CD4-positive, alpha-beta T cell treated with Interferon gamma for 1 hour (primary cell): Measurements from ENCODE around the gene SERTAD3.
"Not testable (repeated sequence)": the region's sequence is repeated elsewhere in the genome, so short reads cannot be mapped to it uniquely, and the experiment has no call there.

Experiments used
- DNase-seq: peaks from one replicate; pipeline ENCODE4 v3.0.0-alpha.2; 2020

The SERTAD3 gene

DNA sequence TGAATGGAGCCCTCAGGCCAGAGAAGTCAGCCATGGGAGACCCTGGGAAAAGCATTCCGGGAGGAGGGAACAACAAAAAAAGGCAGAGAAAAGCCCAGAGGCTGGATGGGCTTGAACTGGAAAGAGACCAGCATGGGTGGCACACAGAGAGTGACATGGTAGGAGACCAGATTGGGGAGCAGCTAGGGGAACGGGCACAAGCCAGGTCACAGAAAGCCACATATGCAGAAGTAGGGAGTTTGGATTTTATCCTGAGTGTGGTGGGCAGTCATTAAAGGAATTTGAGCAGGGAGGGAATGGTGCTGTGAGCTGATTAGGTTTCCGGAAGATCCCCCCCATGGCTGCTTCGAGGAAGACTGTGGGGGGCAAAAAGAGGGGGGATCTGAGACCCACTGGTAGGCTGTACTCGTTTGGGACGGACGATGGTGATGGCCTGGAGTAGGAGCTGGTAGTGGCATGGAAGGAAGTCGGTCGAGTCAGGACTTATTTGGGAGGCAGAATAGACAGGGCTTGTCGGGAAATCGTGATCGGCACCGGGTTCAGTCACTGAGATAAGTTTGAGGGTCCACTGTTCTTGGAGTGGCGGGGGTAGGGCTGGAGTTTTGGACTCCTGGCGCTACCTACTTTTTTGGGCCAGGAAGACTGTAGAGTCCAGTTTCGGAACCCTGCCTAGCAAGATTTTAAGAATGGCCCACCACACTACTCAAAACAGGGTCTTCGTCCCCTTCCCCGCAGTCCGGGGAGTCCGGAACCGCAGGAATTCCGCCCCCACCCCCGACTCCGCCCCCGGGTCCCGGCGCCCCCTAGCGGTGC is 19.3 kb downstream of the SERTAD3 start:
- no peak for DNase-seq

DNA sequence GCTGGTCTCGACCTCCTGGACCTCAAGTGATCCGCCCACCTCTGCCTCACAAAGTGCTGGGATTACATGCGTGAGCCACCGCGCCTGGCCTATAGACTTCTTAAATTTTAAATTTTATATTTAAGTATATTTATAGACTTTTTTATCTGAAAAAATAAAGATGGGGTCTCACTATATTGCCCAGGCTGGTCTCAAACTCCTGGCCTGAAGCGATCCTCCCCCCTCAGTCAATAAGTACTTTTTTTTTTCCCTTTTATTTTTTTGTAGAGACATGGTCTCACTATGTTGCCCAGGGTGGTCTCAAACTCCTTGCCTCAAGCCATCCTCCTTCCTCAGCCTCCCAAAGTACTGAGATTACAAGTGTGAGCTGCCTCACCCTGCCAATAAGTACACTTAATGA is 20.2 kb downstream of the SERTAD3 start:
- no peak for DNase-seq

DNA sequence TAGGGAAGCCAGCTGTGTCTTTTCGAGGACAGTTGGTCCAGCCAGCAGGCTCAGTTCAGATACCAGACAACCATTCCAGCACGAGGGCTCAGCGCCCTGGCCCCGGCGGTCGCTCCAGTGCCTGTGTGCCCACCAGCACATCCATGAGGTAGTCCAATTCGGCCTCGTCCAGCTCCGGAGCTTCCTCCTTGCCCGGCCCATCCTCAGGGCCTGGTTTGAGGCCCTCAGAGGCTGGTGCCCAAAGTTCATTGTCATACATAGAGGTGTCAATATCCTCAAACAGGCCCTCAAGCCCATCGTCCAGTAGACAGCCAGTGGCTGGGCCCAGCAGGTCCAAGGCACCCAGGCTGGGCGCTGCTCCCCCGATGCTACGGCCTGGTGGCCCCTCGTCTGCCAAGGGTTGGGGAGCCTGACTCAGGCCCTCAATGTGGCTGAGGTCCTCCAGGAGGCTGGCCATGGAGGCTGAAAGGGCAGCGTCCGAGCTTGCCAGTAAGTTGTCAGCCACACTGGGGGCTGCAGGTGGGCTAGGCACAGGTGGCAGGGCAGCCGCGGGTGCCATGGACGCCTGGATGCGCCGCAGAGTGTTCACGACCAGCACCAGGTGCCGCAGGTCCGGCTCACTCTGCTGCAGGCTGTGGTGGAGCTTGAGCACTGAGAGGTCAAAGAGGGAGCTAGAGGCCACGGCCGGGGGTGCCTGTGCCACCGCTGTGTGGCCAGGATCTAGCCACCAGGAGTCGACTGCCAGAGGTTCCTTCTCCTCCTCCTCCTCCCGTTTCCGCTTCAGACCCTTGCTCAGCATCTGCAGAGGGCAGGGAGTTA is 21.2 kb downstream of the SERTAD3 start:
- DNase-seq, result no peak

DNA sequence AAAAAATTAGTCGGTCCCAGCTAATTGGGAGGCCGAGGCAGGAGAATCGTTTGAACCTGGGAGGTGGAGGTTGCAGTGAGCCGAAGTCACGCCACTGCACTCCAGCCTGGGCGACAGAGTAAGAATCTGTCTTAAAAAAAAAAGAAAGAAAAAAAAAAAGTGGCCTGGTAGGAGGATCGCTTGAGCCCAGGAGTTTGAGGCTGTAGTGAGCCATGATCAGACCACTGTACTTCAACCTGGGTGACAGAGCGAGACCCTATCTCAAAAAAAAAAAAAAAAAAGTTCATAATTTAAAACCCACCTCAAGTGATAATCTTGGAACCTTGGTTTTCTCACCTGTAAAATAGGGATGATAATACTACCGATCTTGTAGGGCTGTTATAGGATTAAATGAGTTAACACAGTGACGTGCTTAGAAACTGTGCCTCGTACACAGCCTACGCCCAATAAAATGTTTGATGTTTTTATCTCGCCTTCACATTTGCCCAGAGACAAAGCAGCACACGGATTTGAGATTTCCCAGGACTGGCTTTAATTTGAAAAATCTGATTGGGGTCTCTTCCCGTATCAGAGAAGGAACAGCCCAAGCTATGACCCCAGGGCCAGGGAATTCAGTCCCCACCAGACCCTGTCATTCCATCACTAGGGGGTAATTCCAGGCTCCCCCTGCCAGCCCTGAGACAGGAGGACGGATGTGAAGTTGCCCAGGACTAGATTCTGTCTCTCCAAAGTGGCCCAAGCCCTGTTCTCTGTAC is 22.0 kb downstream of the SERTAD3 start:
- DNase-seq, result no peak

DNA sequence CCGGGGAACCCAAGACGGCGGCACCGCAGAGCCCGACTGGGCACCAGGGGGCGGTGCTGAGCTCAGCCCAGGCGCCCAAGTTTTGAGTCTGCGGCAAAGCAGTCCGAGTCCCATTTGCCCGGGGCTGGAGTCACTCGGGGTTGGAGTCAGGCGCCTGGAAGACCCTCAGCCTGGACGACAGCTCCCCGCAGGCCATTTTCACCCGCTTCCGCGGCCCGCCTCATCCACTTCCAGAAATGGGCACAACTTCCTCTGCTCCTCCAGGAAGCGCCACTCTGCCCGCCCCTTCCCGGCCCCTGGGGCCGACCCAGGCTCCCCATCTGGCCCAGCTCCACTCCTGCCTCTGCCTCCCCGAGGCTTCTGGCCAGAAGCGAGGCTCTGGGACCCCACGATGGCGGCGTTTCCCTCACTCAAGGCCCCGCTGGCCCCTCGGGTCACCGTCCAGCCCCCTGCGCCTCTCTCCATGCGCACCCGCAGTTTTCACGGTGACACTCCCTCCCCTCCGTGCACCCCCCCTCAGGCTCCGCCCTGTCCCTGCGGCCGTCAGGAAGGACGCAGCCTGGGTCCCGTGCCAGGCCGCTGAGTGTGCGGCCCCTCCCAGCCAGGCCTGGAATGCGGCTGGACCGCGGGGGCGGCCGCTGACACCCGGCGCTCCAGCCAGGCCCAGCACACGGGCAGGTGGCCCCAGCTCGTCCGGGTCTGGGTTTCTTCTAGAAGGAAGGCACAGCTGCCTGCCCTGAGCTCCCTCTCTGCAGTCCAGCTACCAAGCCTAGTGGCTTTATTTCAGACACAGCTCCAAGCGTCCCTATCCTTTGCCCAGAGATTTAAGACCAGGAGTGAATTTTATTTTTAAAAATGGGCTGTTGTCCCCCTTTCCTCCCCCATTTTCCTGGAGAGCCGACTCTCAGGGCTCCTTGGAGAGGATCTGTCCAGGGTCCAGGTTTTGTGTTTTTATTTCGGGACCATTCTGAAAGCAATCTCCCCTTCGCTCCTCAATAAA is 23.1 kb downstream of the SERTAD3 start:
- peak; percentile 67 for DNase-seq

DNA sequence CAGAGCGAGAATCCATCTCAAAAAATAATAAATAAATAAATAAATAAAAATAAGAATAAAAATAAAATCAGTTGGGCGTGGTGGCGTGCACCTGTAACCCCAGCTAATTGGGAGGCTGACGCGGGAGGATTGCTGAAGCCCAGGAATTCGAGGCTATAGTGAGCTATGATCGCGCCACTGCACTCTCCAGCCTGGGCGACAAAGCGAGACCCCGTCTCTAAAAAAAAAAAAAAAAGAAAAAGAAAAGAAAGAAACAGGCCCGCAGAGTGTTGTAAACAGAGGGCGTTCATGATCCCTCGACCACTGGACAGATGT is 23.7 kb downstream of the SERTAD3 start:
- DNase-seq, result no peak

DNA sequence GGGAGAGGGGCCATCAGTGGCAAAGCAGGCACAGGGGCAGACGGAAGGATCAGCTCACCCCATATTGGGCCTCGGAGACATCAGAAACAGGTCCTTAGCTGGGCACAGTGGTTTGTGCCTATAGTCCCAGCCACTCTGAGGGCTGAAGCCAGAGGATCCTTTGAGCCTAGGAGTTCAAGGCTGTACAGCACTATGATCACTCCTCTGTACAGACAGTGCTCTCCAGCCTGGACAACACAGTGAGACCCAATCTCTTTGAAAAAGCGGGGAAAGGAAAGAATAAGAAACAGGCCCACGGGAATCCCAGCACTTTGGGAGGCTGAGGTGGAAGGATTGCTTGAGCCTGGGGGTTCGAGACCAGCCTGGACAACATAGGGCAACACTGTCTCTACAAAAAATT is 24.4 kb downstream of the SERTAD3 start:
- no peak for DNase-seq

DNA sequence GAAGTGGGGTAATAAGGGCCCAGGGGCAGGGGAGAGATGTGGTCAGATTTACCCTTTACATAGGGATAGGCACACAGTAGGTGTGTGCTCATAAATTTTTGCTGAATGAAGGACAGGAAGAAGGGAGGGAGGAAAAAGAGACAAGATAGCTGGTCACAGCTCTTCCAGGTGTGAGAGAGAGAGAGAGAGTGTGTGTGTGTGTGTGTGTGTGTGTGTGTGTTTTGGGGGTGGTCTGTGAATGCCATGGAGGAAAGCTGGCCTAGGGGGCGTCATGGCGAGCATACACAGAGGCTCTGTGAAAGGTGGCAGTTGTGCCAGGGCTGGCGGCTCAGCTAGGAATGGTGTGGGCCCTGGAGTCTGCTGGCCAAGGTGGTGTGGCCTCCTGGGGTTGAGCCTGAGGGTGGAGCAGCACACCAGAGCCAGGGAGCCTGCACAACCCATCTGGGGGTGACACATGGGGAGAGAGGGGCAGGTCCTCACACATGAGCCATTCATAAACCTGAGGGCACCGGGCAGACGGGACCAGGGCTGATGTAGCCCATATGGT is 25.0 kb downstream of the SERTAD3 start:
- no peak for DNase-seq

DNA sequence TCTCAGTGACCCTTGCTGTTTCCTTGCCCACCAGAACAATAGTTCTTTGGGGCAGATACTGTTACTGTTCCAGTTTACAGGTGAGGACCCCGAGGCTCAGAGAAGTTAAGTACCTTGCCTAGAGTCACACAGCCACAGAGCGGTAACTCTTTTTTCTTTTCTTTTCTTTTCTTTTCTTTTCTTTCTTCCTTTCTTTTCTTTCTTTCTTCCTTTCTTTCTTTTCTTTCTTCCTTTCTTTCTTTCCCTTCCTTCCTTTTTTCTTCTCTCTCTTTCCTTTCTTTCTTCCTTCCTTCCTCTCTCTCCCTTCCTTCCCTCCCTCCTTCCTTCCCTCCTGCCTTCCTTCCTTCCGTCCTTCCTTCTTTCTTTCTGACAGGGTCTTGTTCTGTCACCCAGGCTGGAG is 26.1 kb downstream of the SERTAD3 start:
- DNase-seq, result no peak

DNA sequence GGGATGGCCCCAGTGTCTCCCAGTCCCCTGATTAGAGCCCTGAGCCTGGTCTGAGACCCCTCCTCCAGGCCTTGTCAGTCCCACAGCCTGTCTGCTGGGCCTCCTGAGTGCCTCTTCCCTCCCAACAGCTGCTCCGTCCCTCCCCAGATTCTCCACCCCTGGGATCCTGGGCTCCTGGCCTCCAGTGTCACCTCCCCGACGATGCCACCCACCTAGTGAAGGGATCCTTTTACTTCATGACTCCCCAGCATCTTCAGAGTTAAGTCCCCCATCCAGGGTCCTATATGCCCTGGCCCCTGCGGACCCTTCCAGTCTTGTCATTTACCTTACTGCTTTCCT is 26.5 kb downstream of the SERTAD3 start:
- DNase-seq, result no peak

DNA sequence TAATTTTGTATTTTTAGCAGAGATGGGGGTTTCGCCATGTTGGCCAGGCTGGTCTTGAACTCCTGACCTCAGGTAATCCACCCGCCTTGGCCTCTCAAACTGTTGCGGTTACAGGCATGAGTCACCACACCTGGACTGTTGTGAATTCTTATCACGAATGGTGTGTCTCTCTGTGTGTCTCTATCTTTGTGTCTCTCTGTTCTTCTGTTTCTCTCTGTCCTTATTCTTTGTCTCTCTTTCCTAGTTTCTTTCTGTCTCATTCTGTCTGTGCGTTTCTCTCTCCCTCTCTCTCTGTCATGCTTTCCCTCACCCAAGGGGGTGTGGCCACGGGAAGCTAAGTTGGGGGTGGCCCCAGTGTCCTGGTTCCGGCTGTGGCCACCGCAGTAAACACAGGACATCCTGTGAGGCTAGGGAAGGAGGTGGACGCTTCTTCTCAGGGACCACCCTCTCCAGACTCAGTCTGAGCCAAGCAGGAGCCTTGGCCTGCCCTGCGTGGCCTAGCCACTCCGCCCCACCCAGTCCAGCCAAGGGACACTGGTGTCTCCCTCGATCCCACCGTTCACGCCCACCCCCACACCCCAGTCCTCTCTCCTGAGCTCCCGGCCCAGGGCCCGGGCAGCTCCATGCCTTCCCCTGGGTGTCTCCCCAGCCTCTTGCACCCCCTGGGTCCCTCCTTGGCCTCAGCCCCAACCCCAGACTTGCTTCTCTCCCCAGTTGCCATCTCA is 27.1 kb downstream of the SERTAD3 start:
- DNase-seq, result no peak

DNA sequence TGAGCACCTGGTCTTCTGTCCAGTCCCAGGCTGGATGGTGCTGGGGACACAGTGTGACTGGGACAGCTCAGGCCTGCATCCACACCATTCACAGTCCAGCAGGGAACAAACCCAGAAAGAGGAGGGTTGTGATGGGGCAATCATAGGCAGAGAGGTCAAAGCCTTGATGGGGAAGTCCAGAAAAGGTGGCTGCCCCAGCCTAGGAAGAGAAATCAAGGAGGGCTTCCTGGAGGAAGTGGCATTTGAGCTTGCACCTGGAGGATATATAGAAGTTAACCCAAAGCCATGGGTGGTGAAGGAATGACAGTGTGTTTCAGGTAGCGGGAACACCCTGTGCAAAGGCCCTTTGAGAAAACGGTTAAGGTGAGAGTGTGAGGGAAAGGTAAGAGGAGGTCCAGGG is 28.4 kb downstream of the SERTAD3 start:
- DNase-seq, result no peak

DNA sequence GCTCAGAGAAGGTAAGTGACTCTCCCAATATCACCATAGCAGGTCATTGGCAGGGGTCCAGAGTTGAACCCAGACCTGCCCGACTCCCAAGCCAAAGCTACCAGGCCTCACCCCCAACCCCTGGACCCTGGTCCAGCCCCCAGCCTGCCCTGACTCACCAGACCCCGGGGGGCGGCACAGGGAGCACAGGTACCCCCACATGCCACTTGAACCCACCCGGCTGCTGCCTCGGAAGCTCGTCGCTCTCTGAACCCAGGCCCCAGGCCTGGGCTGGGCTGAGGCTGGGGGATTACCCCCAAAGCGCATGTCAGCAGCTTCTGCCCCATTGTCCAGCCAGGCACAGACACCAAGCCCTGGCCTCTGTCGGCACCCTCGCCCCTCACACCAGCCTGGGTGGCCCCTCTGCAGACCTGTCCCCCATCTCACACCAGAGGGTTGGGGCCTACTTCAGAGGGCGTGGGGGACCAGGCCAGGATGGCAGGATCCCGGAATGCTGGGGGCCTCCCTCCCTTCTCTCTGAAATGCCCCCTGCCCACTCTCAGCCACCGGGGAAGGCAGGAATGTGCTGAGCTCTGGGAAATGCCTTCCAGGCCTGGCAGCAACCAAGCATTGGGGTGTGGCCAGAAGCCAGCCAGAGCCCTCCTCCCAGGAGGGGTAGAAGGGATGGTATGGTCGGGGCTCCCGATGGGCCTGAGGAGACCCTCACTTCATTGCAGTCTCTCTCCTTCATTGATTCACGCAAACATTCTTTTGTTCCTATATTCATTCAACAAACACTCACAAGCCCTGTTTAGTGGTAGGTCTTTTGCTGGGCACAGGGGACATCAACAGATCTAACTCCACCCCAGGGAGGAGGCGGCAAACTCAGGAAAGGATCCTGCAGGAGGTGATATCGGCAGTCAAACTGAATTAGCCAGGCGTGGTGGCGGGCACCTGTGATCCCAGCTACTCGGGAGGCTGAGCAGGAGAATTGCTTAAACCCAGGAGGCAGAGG is 29.3 kb downstream of the SERTAD3 start:
- DNase-seq, result no peak

DNA sequence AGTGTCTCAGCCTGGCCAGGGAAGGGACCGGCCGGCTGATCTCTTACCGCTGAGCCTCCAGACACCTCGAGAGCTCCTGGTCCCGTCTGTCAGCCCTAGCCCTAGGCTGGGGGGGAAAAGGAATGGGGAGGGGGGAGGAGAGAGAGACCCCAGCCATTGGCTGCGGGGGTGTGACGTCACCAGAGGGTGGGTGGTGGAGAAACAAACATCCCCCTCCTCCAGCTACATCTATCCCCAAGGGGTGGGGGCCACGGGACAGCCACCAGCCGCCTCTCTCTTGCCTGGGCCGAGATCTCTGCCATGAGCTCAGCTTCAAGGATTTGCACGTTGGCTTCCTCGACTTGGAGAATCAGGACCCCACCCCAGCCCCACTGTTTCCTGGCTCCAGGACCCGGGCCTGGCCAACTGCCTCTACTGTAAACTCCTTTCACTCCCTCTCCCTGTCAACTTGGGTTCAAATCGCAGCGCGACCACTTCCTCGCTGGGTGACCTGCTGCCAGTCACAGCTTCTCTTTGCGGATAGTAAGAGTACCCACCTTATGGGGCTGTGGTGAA is 30.8 kb downstream of the SERTAD3 start, which contains the start of gene PRX:
PRX (minus strand) TSS at position 88 of the 555 bp plus-strand sequence. CDS start 5,446 bp downstream, outside the sequence.
- DNase-seq, result no peak

DNA sequence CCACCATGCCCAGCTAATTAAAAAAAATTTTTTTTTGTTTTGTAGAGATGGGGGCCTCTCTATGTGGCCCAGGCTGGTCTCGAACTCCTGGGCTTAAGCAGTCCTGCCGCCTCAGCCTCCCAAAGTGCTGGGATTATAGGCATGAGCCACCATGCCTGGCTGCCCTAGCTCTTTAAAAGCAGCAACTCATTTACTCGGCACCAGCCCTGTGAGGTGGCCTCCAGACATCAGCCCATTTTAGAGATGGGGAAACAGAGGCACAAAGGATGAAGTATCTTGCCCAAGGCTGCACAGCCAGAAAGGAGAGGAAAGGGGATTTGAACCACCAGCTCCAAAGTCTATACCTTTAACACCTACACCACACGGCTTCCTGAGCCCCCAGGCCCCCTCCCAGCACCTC is 31.3 kb downstream of the SERTAD3 start:
- DNase-seq, result no peak

DNA sequence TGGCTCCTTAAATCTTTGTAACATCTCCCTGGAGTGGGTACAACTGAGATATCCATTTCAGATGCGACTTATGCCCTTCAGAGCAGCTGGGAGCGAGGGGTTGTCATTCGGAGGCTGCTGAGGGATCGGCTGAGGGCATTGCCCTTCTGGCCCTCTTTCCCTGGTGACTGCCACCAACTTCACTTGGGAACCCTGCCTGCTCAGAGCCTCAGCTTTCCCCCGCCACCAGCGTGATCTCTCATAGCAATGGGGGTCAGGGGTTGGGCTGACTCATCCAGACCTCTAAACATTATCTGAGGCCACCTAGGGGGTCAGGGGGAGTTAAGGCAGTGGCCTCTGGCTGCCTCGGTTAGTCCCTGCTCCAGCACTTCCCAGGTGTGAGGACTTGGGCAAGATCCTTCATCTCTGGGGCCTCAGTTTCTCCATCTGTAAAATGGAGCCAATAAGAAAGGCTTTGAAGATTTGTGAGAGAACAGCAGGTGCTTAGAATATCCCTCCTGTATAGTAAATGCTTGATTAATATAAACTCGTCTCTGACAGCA is 32.1 kb downstream of the SERTAD3 start:
- DNase-seq, result no peak

DNA sequence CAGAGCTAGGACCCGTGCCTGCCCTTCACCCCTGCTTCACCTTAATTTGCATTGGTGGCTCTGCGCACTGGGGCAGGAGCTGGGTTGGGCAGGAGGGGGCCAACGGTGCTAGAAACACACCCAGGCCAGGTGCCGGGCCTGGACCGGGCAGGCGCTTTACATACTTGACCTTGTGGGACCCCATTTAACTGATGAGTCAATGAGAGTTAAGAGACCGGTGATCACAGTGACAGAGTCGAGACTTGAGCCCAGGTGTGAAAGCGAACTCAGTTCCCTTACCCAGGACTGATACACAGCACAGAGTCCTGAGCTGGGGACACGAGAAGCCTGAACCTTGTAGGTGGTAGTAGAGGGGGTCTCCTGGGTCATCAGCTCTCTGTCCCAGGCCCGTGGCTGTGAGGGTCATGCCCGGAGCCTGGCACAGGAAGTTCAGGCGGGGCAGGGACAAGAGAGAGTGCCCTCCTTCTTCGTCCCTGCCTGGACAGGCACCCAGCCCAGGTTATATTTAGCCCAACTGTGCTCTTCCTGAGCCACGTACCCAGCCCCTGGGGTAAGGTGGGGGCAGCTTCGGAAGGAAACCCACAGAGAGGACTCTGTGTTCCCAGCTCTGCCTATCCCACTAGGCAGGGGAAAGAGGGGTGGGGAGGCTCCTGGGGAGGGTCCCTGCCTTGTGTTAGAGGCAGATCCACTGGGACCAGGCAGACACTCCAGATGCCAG is 32.9 kb downstream of the SERTAD3 start:
- no peak for DNase-seq

DNA sequence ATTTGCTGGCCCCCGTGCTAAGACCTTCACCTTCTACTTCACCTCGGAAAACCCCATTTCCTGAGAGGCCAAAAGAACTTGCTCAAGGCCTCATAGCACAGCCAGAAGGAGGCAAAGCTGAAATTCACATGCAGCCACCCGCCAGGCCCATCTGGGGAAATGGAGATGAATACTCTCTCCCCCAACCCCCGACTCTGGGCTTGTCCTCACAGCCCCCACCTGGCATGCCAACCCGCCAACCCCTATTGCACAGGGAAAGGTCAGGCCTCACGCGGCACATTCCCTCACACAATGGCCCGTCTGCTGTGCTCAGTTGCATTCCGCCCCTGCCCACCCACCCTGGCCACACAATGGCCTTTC is 34.1 kb downstream of the SERTAD3 start:
- no peak for DNase-seq

DNA sequence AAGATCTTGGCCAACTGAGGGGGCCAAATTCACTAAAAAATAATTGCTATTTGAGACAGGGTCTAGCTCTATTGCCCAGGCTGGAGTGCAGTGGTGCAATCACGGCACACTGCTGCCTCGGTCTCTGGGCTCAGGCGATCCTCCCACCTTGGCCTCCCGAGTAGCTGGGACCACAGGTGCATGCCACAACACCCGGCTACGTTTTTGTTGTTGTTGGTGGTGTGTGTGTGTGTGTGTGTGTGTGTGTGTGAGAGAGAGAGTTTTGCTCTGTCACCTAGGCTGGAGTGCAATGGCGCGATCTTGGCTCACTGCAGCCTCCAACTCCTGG is 35.6 kb downstream of the SERTAD3 start:
- DNase-seq, result not testable (repeated sequence)
